ENCODE data around the gene NECAB3. TPM values are rescaled to one million over a fixed set of nuclear protein-coding genes. Genes with fewer than 3 reads are reported as not detected.

NECAB3 gene
- total RNA-seq, 4 donors from 2014 or later, result 17.1 to 30.8 (median 23.3) TPM

DNA sequence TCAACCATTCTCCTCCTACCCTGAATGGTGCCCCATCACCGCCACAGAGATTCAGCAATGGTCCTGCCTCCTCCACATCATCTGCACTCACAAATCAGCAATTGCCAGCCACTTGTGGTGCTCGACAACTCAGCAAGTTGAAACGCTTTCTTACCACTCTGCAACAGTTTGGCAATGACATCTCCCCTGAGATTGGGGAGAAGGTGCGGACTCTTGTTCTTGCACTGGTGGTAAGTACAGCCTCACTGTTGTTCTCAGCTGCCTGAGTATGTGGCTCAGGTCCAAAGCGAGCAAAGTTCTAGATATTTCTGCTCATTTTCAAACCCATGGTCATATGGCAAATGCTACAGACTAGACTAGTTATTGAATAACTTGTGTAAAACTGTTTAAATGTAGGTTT lies 63.1 kb downstream of the NECAB3 start:
- no peak overlapping the region for H3K4me3 ChIP-seq (ENCODE audit: low read depth, poor library complexity, severe bottlenecking)
- TF ChIP-seq CTCF (IDR thresholded peaks at IDR 0.05) (no peak), POLR2A (IDR thresholded peaks at IDR 0.05) (no peak)
- intact Hi-C loops (cut with DNase I; ENCODE audit: low total_unique reads), result no loop called here
- WGBS, 2 donors, result 94 to 98% methylated on average over 5 of the region's 5 CpGs
- DNase-seq (ENCODE audit: low spot score in 2 of 2), result no peak

DNA sequence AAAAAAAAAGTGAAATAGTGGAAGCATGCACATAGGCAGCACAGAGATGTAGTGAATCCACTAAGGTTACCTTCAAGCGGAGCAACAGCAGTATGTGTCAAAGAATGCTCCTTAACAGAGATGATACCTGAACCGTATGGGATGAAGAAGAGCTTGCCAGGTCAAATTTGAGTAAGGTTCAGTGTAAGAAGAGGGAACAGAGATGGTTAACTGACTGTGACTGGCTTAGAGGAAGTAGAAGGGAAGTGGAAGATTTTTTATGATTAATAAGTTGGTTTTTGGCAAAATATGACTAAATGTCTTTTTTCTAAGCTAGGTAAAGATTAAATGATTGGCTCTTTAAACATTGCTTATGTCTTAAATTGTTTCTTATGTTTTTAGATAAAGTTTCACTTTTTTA lies 64.7 kb downstream of the NECAB3 start:
- TF ChIP-seq POLR2A (IDR thresholded peaks at IDR 0.05) (no peak), CTCF (IDR thresholded peaks at IDR 0.05) (no peak)
- DNase-seq (ENCODE audit: low spot score in 2 of 2), result no peak
- intact Hi-C loops (cut with DNase I; ENCODE audit: low total_unique reads), result no loop called here
- H3K4me3 ChIP-seq (ENCODE audit: low read depth, poor library complexity, severe bottlenecking), result no peak overlapping the region
- WGBS, 2 donors, result 95% methylated on average over 2 of the region's 2 CpGs

Other genes with a start within 250 kb of the NECAB3 start
- 10 to 100 TPM; 13.0 to 22.6 (median 17.8) TPM for gene SNTA1, start 230.7 kb downstream of the NECAB3 start, total RNA-seq
- gene CBFA2T2, start 184.3 kb downstream of the NECAB3 start, total RNA-seq, result 10 to 100 TPM; 17.2 to 24.6 (median 21.7) TPM
- gene C20orf144, start 12.1 kb downstream of the NECAB3 start, total RNA-seq, result not detected
- gene ACTL10, start 7.5 kb downstream of the NECAB3 start, total RNA-seq, result 10 to 100 TPM in 1 of 4 donors, 1 to 10 TPM in 3; 2.1 to 10.2 (median 3.7) TPM
- 1 to 10 TPM; 1.4 to 6.3 (median 5.7) TPM for gene E2F1, start 12.0 kb upstream of the NECAB3 start, total RNA-seq
- gene PXMP4, start 45.9 kb upstream of the NECAB3 start, total RNA-seq, result 10 to 100 TPM; 12.5 to 34.1 (median 21.2) TPM
- gene ZNF341, start 57.6 kb upstream of the NECAB3 start, total RNA-seq, result 1 to 10 TPM; 3.5 to 5.4 (median 4.2) TPM
- 100 to 1,000 TPM in 2 of 4 donors, 10 to 100 TPM in 2; 92.9 to 113 (median 105) TPM for gene CHMP4B, start 136.9 kb upstream of the NECAB3 start, total RNA-seq